HG03159 (cell line): ENCODE measurements around the gene FN3K.
A peak's percentile ranks its signal among the peaks of the same experiment; 100 is the strongest.
"Not testable (repeated sequence)": the region's sequence is repeated elsewhere in the genome, so short reads cannot be mapped to it uniquely, and the experiment has no call there.

Experiments used
- ATAC-seq: cut with Tn5 transposase; IDR thresholded peaks from one replicate; pipeline ENCODE4 v1.9.1; 2021; ENCODE audit warnings: mild to moderate bottlenecking, moderate library complexity; ENCODE audit not compliant: unreplicated experiment

Gene FN3K

GRCh38 chr17:82736511-82737185, 1.2 kb downstream of the FN3K start:
- no peak for ATAC-seq

GRCh38 chr17:82737967-82738877, 2.8 kb downstream of the FN3K start:
- no peak for ATAC-seq

- ATAC-seq: no peak
Observed at GRCh38 chr17:82740906-82741759, 5.7 kb downstream of the FN3K start.

- ATAC-seq: no peak
Observed at GRCh38 chr17:82743344-82744219, 8.2 kb downstream of the FN3K start.

GRCh38 chr17:82744736-82745135, 9.3 kb downstream of the FN3K start:
- not testable (repeated sequence) for ATAC-seq

- no peak for ATAC-seq
Observed at GRCh38 chr17:82745524-82745923, 10.1 kb downstream of the FN3K start.

GRCh38 chr17:82748756-82749155, 13.3 kb downstream of the FN3K start:
- ATAC-seq: no peak

GRCh38 chr17:82750241-82750908, 15.0 kb downstream of the FN3K start:
- no peak for ATAC-seq

- peak; percentile 14 for ATAC-seq
Observed at GRCh38 chr17:82751171-82751570, 15.8 kb downstream of the FN3K start.

GRCh38 chr17:82751571-82752370, 16.4 kb downstream of the FN3K start, which contains the start of gene TBCD:
Gene TBCD (plus strand): TSS chr17:82752065. CDS start chr17:82752194, 129 bp downstream.
- ATAC-seq: peak; percentile 63

GRCh38 chr17:82752371-82753200, 17.2 kb downstream of the FN3K start:
- ATAC-seq: peak; percentile 17

GRCh38 chr17:82753201-82753464, 17.7 kb downstream of the FN3K start:
- ATAC-seq: no peak

- ATAC-seq: no peak
Observed at GRCh38 chr17:82754297-82755208, 19.1 kb downstream of the FN3K start.

GRCh38 chr17:82756166-82756565, 20.8 kb downstream of the FN3K start:
- ATAC-seq: no peak

- ATAC-seq: no peak
Observed at GRCh38 chr17:82765371-82765770, 30.0 kb downstream of the FN3K start.

GRCh38 chr17:82767041-82767754, 31.8 kb downstream of the FN3K start:
- ATAC-seq: no peak
